B cell (primary cell): ENCODE results near the gene MAT1A. TPM values are rescaled to one million over a fixed set of nuclear protein-coding genes. Genes with fewer than 3 reads are reported as not detected.

Experiments used
- ATAC-seq: fragments of 200-7000 bp; cut with Tn5 transposase; one replicate; pipeline ENCODE4 v1.10.0; 2021; ENCODE audit warnings: low read depth, mild to moderate bottlenecking, moderate number of reproducible peaks, moderate library complexity
- CTCF ChIA-PET: fragments of 350-600 bp; sonication (Branson Sonifier 250); formaldehyde crosslinking; loops from one replicate; lab custom pipeline; 2021; ENCODE audit warnings: antibody characterized with exemption, inconsistent platforms; lab: Charles Lee
- POLR2A ChIA-PET: fragments of 350-600 bp; sonication (Branson Sonifier 250); formaldehyde crosslinking; loops from one replicate; lab custom pipeline; 2021; ENCODE audit warnings: antibody characterized with exemption; lab: Charles Lee
- DNase-seq: peaks from one replicate; pipeline ENCODE4 v3.0.0; 2013
- H2AFZ ChIP-seq: 2 replicates; pipeline ENCODE4 v1.6.1; 2012; ENCODE audit warnings: mild to moderate bottlenecking, low read depth, low read length; ENCODE audit not compliant: insufficient read depth, poor library complexity, severe bottlenecking
- H3K27ac ChIP-seq, 2 donors: 1 replicate in 1 of 2; 2 replicates in 1 of 2; pipeline ENCODE4 v1.5.1; 2012 to 2013; ENCODE audit warnings: low read length in 2 of 2, mild to moderate bottlenecking in 2 of 2, moderate library complexity in 1 of 2
- H3K27me3 ChIP-seq, 4 experiments: fragments of 200-600 bp in 1 of 4; sonication (generic) in 1 of 4; replicated peaks in 1 of 4; 1 replicate in 2 of 4; 2 replicates in 2 of 4; pipeline versions ENCODE4 v1.6.1 to v1.7.0; 2013 to 2016; ENCODE audit warnings: low read length in 3 of 4, mild to moderate bottlenecking in 2 of 4, mixed read lengths in 1 of 4, moderate library complexity in 1 of 4; ENCODE audit not compliant: insufficient read depth in 4 of 4, control insufficient read depth in 3 of 4; ENCODE audit errors: control extremely low read depth in 1 of 4
- H3K36me3 ChIP-seq, 2 experiments: replicated peaks in 1 of 2; 1 replicate in 1 of 2; 2 replicates in 1 of 2; pipeline versions ENCODE4 v1.6.1 to v1.7.1; 2013; ENCODE audit warnings: low read length in 1 of 2; ENCODE audit not compliant: insufficient read depth in 2 of 2, control insufficient read depth in 1 of 2; ENCODE audit errors: control extremely low read depth in 1 of 2, extremely low read depth in 1 of 2
- H3K4me1 ChIP-seq, 2 donors: fragments of 200-600 bp in 1 of 2; sonication (generic) in 1 of 2; 1 replicate in 1 of 2; 2 replicates in 1 of 2; pipeline versions ENCODE4 v1.5.1 to v1.6.1; 2013 to 2017; ENCODE audit warnings: low read length in 2 of 2; ENCODE audit not compliant: control insufficient read depth in 2 of 2, insufficient read depth in 2 of 2
- H3K4me2 ChIP-seq: replicated peaks from 2 replicates; pipeline ENCODE3; 2012; ENCODE audit warnings: mild to moderate bottlenecking, low read depth, low read length; ENCODE audit not compliant: poor library complexity, severe bottlenecking
- H3K4me3 ChIP-seq, 5 experiments: fragments of 200-600 bp in 1 of 5; sonication (generic) in 1 of 5; 1 replicate in 3 of 5; 2 replicates in 2 of 5; pipeline versions ENCODE4 v1.5.1 to v1.7.0; 2011 to 2016; ENCODE audit warnings: low read length in 4 of 5, mild to moderate bottlenecking in 4 of 5, low read depth in 2 of 5, control low read depth in 1 of 5, moderate library complexity in 1 of 5; ENCODE audit not compliant: insufficient read depth in 1 of 5; ENCODE audit errors: control extremely low read depth in 1 of 5, extremely low read depth in 1 of 5
- H3K79me2 ChIP-seq: fragments of 200-600 bp; sonication (generic); one replicate; pipeline ENCODE4 v1.6.0; 2016; ENCODE audit warnings: low read length; ENCODE audit not compliant: control insufficient read depth, insufficient read depth
- H3K9ac ChIP-seq: fragments of 200-600 bp; sonication (generic); 2 replicates; pipeline ENCODE4 v1.6.1; 2017; ENCODE audit warnings: mild to moderate bottlenecking, low read length, moderate library complexity
- H3K9me3 ChIP-seq, 3 donors: one replicate each; pipeline versions ENCODE4 v1.6.1 to v1.7.1; 2013; ENCODE audit warnings: low read length in 2 of 3; ENCODE audit not compliant: control insufficient read depth in 2 of 3, insufficient read depth in 1 of 3; ENCODE audit errors: control extremely low read depth in 1 of 3
- H4K20me1 ChIP-seq: 2 replicates; pipeline ENCODE4 v1.6.0; 2012; ENCODE audit warnings: mild to moderate bottlenecking, low read length; ENCODE audit not compliant: insufficient read depth, control insufficient read depth, poor library complexity, severe bottlenecking
- H3K27ac Mint-ChIP-seq: one replicate; pipeline ENCODE4 v1.8.0; 2021; ENCODE audit warnings: mixed read lengths
- H3K27me3 Mint-ChIP-seq: one replicate; pipeline ENCODE4 v1.8.0; 2021; ENCODE audit warnings: mixed read lengths
- H3K4me1 Mint-ChIP-seq: one replicate; pipeline ENCODE4 v1.8.0; 2021; ENCODE audit warnings: mixed read lengths
- H3K4me3 Mint-ChIP-seq: one replicate; pipeline ENCODE4 v1.8.0; 2021; ENCODE audit warnings: mixed read lengths
- H3K9me3 Mint-ChIP-seq: one replicate; pipeline ENCODE4 v1.8.0; 2022; ENCODE audit warnings: mixed read lengths; ENCODE audit not compliant: insufficient read depth
- EZH2 ChIP-seq: IDR thresholded peaks from 2 replicates; pipeline ENCODE4 v1.6.1; 2012; ENCODE audit warnings: borderline replicate concordance, low read depth, mild to moderate bottlenecking, moderate library complexity, low read length; ENCODE audit not compliant: insufficient read depth, poor library complexity, severe bottlenecking
- WGBS: methylation state at CpG from one replicate; pipeline ENCODE4 v1.1.5; 2013; ENCODE audit warnings: missing lambda C conversion rate; ENCODE audit not compliant: insufficient coverage; 5-methylcytosine and 5-hydroxymethylcytosine counted together
- intact Hi-C: fragments of 100-400 bp; cut with micrococcal nuclease; formaldehyde crosslinking; loops from one replicate; pipeline ENCODE4 v1.10.0; 2022
- polyA plus RNA-seq: library from polyadenylated mRNA; depleted of rRNA; stranded (reverse); fragments of >200 nt; gene quantifications from 2 replicates; pipeline ENCODE4 v1.2.3, GENCODE V29; 2012
- total RNA-seq, 2 donors: library from RNA; stranded (reverse); fragments of 120-200 nt in 1 of 2; gene quantifications; 1 replicate in 1 of 2; 2 replicates in 1 of 2; pipeline versions ENCODE4 v1.2.3 to v1.2.4, GENCODE V29; 2013 to 2022
- TF ChIP-seq, protein P1 (sequence below): fragments of 200-600 bp; IDR thresholded peaks from one replicate; pipeline ENCODE4 v1.8.0; 2022; ENCODE audit warnings: antibody characterized with exemption, mild to moderate bottlenecking

MAT1A gene
- total and polyA plus RNA-seq, 2 donors (not counting 1 experiment from before 2014, with no cell fraction given), result not detected

DNA sequence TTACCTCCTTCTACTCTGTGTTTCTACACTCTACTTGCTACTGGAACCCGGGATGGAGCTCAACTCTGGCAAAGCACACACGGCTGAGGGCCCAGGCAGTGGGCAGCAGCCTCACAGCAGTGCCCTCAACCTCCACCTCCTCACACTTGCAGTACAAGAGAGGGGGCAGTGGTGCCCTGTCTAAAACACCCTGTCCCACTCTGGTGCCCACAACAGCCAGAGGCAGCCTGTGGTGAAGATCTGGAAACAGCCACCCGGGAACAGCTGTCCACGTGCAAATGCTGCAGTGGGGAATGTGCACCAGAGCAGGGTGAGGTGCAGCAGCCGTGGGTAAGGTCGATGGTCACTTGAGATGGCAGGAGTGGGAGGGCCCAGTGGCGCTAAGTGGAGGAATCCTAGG, 13.7 kb downstream of the MAT1A start:
- intact Hi-C loops, result no loop called here

DNA sequence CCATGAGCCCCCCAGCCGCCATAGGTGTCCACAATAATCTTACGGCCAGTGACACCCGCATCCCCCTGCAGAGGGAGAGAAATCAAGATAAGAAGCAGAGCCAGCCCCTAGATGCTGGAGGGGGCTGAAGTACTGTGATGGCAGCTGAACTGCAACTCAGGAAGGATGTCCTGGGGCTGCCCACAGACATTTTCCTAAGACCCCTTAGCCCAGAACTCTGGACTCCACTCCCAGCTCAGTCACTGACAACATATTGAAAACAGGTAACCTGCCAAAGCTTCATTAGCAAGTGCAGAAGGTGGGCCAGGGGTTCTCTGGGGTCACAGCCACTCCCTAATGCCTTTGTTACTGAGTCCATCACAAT, 14.3 kb downstream of the MAT1A start:
- intact Hi-C loops, result no loop called here
- no peak overlapping the region for H3K27ac Mint-ChIP-seq
- no peak for TF ChIP-seq EZH2
- TF ChIP-seq, protein P1, sequence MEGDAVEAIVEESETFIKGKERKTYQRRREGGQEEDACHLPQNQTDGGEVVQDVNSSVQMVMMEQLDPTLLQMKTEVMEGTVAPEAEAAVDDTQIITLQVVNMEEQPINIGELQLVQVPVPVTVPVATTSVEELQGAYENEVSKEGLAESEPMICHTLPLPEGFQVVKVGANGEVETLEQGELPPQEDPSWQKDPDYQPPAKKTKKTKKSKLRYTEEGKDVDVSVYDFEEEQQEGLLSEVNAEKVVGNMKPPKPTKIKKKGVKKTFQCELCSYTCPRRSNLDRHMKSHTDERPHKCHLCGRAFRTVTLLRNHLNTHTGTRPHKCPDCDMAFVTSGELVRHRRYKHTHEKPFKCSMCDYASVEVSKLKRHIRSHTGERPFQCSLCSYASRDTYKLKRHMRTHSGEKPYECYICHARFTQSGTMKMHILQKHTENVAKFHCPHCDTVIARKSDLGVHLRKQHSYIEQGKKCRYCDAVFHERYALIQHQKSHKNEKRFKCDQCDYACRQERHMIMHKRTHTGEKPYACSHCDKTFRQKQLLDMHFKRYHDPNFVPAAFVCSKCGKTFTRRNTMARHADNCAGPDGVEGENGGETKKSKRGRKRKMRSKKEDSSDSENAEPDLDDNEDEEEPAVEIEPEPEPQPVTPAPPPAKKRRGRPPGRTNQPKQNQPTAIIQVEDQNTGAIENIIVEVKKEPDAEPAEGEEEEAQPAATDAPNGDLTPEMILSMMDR, result no peak
- H3K27me3 Mint-ChIP-seq, result peaks cover 7% of the 10 kb centered on the region
- Histone ChIP-seq H3K27ac (no peak overlapping the region), H3K36me3 (no peaks in the 10 kb centered on the region), H3K9me3 (no peaks in the 10 kb centered on the region), H3K9ac (no peak overlapping the region), H3K79me2 (no peaks in the 10 kb centered on the region), H3K4me2 (no peak overlapping the region), H3K4me1 (no peaks in the 10 kb centered on the region), H3K27me3 (peaks cover 0 to 6% (median 0%) of the 10 kb centered on the region in 4 experiments), H4K20me1 (no peaks in the 10 kb centered on the region), H3K4me3 (no peak overlapping the region), H2AFZ (no peak overlapping the region)
- ATAC-seq (no peak), DNase-seq (no peak)
- ChIA-PET CTCF (no interaction called here), POLR2A (no interaction called here)
- no peaks in the 10 kb centered on the region for H3K9me3 Mint-ChIP-seq
- no peaks in the 10 kb centered on the region for H3K4me1 Mint-ChIP-seq
- H3K4me3 Mint-ChIP-seq, result no peak overlapping the region
- 100% methylated on average over 1 of the region's 3 CpGs for WGBS

More for the DNA sequence above, 13.7 kb downstream of the MAT1A start:
- Histone ChIP-seq H3K9ac (no peak overlapping the region), H2AFZ (no peak overlapping the region), H3K36me3 (no peaks in the 10 kb centered on the region), H3K79me2 (no peaks in the 10 kb centered on the region), H3K9me3 (no peaks in the 10 kb centered on the region), H3K4me1 (no peaks in the 10 kb centered on the region), H3K27me3 (peaks cover 0 to 6% (median 0%) of the 10 kb centered on the region in 4 experiments), H4K20me1 (no peaks in the 10 kb centered on the region), H3K4me2 (no peak overlapping the region), H3K27ac (no peak overlapping the region), H3K4me3 (no peak overlapping the region)
- Mint-ChIP-seq H3K9me3 (no peaks in the 10 kb centered on the region), H3K4me3 (no peak overlapping the region), H3K27me3 (peaks cover 4% of the 10 kb centered on the region), H3K27ac (no peak overlapping the region), H3K4me1 (no peaks in the 10 kb centered on the region)
- ATAC-seq (no peak), DNase-seq (no peak)
- ChIA-PET POLR2A (no interaction called here), CTCF (no interaction called here)
- no peak for TF ChIP-seq EZH2
- TF ChIP-seq, protein P1, result no peak
- 67% methylated on average over 4 of the region's 7 CpGs for WGBS
